GM23338 (cell line): ENCODE results near the gene TNNT3. TPM values are rescaled to one million over a fixed set of nuclear protein-coding genes. Genes with fewer than 3 reads are reported as not detected.

Source experiments
- ATAC-seq: fragments of 200-7000 bp; cut with Tn5 transposase; 3 replicates; pipeline ENCODE4 v1.9.1; 2020
- DNase-seq: peaks from one replicate; pipeline ENCODE4 v3.0.0-alpha.2; 2015; ENCODE audit warnings: low spot score
- H2AFZ ChIP-seq: fragments of 200-600 bp; sonication (generic); 2 replicates; pipeline ENCODE4 v1.8.0; 2016; ENCODE audit warnings: antibody characterized with exemption, mild to moderate bottlenecking, moderate library complexity
- H3F3A ChIP-seq: fragments of 200-600 bp; sonication (generic); replicated peaks from 2 replicates; pipeline ENCODE4 v1.8.0; 2017; ENCODE audit warnings: antibody characterized with exemption, mixed run types, low read depth
- H3K27ac ChIP-seq: fragments of 200-600 bp; sonication (generic); 2 replicates; pipeline ENCODE4 v1.6.1; 2016; ENCODE audit warnings: low read depth
- H3K27me3 ChIP-seq: fragments of 200-600 bp; sonication (generic); 2 replicates; pipeline ENCODE4 v1.8.0; 2016; ENCODE audit warnings: mild to moderate bottlenecking, mixed run types, moderate library complexity; ENCODE audit not compliant: insufficient read depth
- H3K36me3 ChIP-seq: fragments of 200-600 bp; sonication (generic); 2 replicates; pipeline ENCODE4 v1.8.0; 2016; ENCODE audit warnings: mild to moderate bottlenecking; ENCODE audit not compliant: insufficient read depth
- H3K4me1 ChIP-seq: fragments of 200-600 bp; sonication (generic); 2 replicates; pipeline ENCODE4 v1.8.0; 2016; ENCODE audit warnings: mild to moderate bottlenecking, moderate library complexity; ENCODE audit not compliant: insufficient read depth
- H3K4me2 ChIP-seq: fragments of 200-600 bp; sonication (generic); 2 replicates; pipeline ENCODE4 v1.7.1; 2017; ENCODE audit warnings: mixed run types
- H3K4me3 ChIP-seq: fragments of 200-600 bp; sonication (generic); 2 replicates; pipeline ENCODE4 v1.6.1; 2016; ENCODE audit warnings: mixed run types
- H3K79me2 ChIP-seq: fragments of 200-600 bp; sonication (generic); replicated peaks from 2 replicates; pipeline ENCODE4 v1.8.0; 2017; ENCODE audit warnings: mild to moderate bottlenecking; ENCODE audit not compliant: insufficient read depth
- H3K9me2 ChIP-seq: fragments of 200-600 bp; sonication (generic); 2 replicates; pipeline ENCODE4 v1.8.0; 2017; ENCODE audit not compliant: insufficient read depth
- H4K20me1 ChIP-seq: fragments of 200-600 bp; sonication (generic); replicated peaks from 2 replicates; pipeline ENCODE4 v1.8.0; 2017; ENCODE audit warnings: mild to moderate bottlenecking; ENCODE audit not compliant: insufficient read depth
- H3K27ac Mint-ChIP-seq: 2 replicates; pipeline ENCODE4 v1.8.0; 2020; ENCODE audit warnings: inconsistent platforms, mild to moderate bottlenecking, moderate library complexity, mixed read lengths
- H3K27me3 Mint-ChIP-seq: 3 replicates; pipeline ENCODE4 v1.8.0; 2022; ENCODE audit warnings: low read depth, mild to moderate bottlenecking, moderate library complexity, mixed read lengths, inconsistent platforms; ENCODE audit not compliant: insufficient read depth, poor library complexity
- H3K36me3 Mint-ChIP-seq: 3 replicates; pipeline ENCODE4 v1.8.0; 2021; ENCODE audit warnings: low read depth, mild to moderate bottlenecking, inconsistent platforms, moderate library complexity, mixed read lengths
- H3K4me1 Mint-ChIP-seq: 3 replicates; pipeline ENCODE4 v1.8.0; 2020; ENCODE audit warnings: mild to moderate bottlenecking, inconsistent platforms, mixed read lengths
- H3K4me3 Mint-ChIP-seq: 3 replicates; pipeline ENCODE4 v1.8.0; 2021; ENCODE audit warnings: moderate library complexity, mild to moderate bottlenecking, inconsistent platforms, mixed read lengths
- H3K9me3 Mint-ChIP-seq: 3 replicates; pipeline ENCODE4 v1.8.0; 2020; ENCODE audit warnings: moderate library complexity, mild to moderate bottlenecking, inconsistent platforms, mixed read lengths
- CREB1 ChIP-seq: fragments of 250-450 bp; sonication (Bioruptor Pico); IDR thresholded peaks from 2 replicates; pipeline ENCODE4 v1.5.0; 2020; ENCODE audit warnings: low read depth, mild to moderate bottlenecking, moderate library complexity
- CTCF ChIP-seq, 2 experiments: fragments of 200-600 bp in 1 of 2; sonication (generic) in 1 of 2; conservative IDR thresholded peaks; 2 replicates each; pipeline versions ENCODE4 v1.5.1 to v1.6.1; 2016 to 2017; ENCODE audit warnings: antibody characterized with exemption in 2 of 2, low read depth in 2 of 2, mild to moderate bottlenecking in 2 of 2, moderate library complexity in 1 of 2
- ETS1 ChIP-seq: IDR thresholded peaks from 2 replicates; pipeline ENCODE4 v1.6.1; 2016; ENCODE audit warnings: antibody characterized with exemption
- EZH2 ChIP-seq: fragments of 200-600 bp; sonication (generic); IDR thresholded peaks from one replicate; pipeline ENCODE4 v1.8.0; 2017; ENCODE audit warnings: antibody characterized with exemption, mild to moderate bottlenecking, low read depth; ENCODE audit not compliant: unreplicated experiment
- EZH2phosphoT487 ChIP-seq: fragments of 200-600 bp; sonication (generic); IDR thresholded peaks from one replicate; pipeline ENCODE4 v1.8.1; 2018; ENCODE audit warnings: antibody characterized with exemption; ENCODE audit not compliant: unreplicated experiment
- JUNB ChIP-seq: IDR thresholded peaks from one replicate; pipeline ENCODE4 v1.6.1; 2016; ENCODE audit warnings: antibody characterized with exemption; ENCODE audit not compliant: unreplicated experiment
- NANOG ChIP-seq: IDR thresholded peaks from 2 replicates; pipeline ENCODE4 v1.6.1; 2016; ENCODE audit warnings: antibody characterized with exemption, borderline replicate concordance
- POLR2AphosphoS5 ChIP-seq: IDR thresholded peaks from 2 replicates; pipeline ENCODE4 v1.6.1; 2016; ENCODE audit warnings: antibody characterized with exemption, low read depth
- REST ChIP-seq: IDR thresholded peaks from one replicate; pipeline ENCODE4 v1.6.1; 2018; ENCODE audit warnings: antibody characterized with exemption; ENCODE audit not compliant: unreplicated experiment
- STAT1 ChIP-seq: IDR thresholded peaks from one replicate; pipeline ENCODE4 v1.6.1; 2016; ENCODE audit warnings: antibody characterized with exemption; ENCODE audit not compliant: unreplicated experiment
- ZNF114 ChIP-seq: fragments of 250-450 bp; sonication (Bioruptor Pico); IDR thresholded peaks from 2 replicates; pipeline ENCODE4 v1.5.0; 2020; ENCODE audit warnings: mild to moderate bottlenecking, moderate library complexity
- ZNF331 ChIP-seq: fragments of 250-450 bp; sonication (Bioruptor Pico); IDR thresholded peaks from 2 replicates; pipeline ENCODE4 v1.5.0; 2020; ENCODE audit warnings: low read depth, mild to moderate bottlenecking, moderate library complexity
- ZNF462 ChIP-seq: fragments of 250-450 bp; sonication (Bioruptor Pico); IDR thresholded peaks from 2 replicates; pipeline ENCODE4 v1.5.0; 2020; ENCODE audit warnings: mild to moderate bottlenecking, moderate library complexity
- polyA plus RNA-seq: library from polyadenylated mRNA; unstranded; fragments of >200 nt; fragmentation: Nextera tagmentation; extraction: Ambion mirVana; gene quantifications from 2 replicates; pipeline ENCODE4 v1.2.1, GENCODE V29; 2016
- total RNA-seq: library from RNA; depleted of rRNA; stranded (reverse); fragments of >200 nt; shearing (Covaris generic); gene quantifications from 2 replicates; pipeline ENCODE4 v1.2.3, GENCODE V29; 2014

Gene TNNT3
- total and polyA plus RNA-seq, 2 experiments from 2014 or later, result not detected

- H3K9me2 ChIP-seq, result no peaks in the 10 kb centered on the region
- H2AFZ ChIP-seq, result no peak overlapping the region
- Mint-ChIP-seq H3K4me3 (no peak overlapping the region), H3K36me3 (no peaks in the 10 kb centered on the region), H3K27ac (no peak overlapping the region), H3K4me1 (peaks cover 6% of the 10 kb centered on the region), H3K27me3 (peaks cover 12% of the 10 kb centered on the region), H3K9me3 (no peaks in the 10 kb centered on the region)
- H3K27me3 ChIP-seq, result no peaks in the 10 kb centered on the region
- no peak overlapping the region for H3K27ac ChIP-seq
- DNase-seq (no peak), ATAC-seq (no peak; the same call in 2 of the 3 replicates)
- no peaks in the 10 kb centered on the region for H3K79me2 ChIP-seq
- H3K36me3 ChIP-seq, result no peaks in the 10 kb centered on the region
- H4K20me1 ChIP-seq, result no peaks in the 10 kb centered on the region
- no peaks in the 10 kb centered on the region for H3F3A ChIP-seq
- H3K4me2 ChIP-seq, result no peak overlapping the region
- no peaks in the 10 kb centered on the region for H3K4me1 ChIP-seq
- TF ChIP-seq STAT1 (no peak), POLR2AphosphoS5 (no peak), ZNF462 (no peak), NANOG (no peak), REST (no peak), ETS1 (no peak), CREB1 (CRISPR knock-in tag) (no peak), CTCF (conservative IDR thresholded peaks at IDR 0.05; ENCODE audit: low read depth in 2 of 2) (no peak), EZH2phosphoT487 (no peak), EZH2 (no peak), ZNF331 (CRISPR knock-in tag) (no peak), JUNB (no peak), ZNF114 (CRISPR knock-in tag) (no peak)
- H3K4me3 ChIP-seq, result no peak overlapping the region
These were observed 19.6 kb downstream of the TNNT3 start for GRCh38 chr11:1939006-1939625.
